GM12891 (cell line): Measurements from ENCODE around the gene STK16.
A peak's percentile ranks its signal among the peaks of the same experiment; 100 is the strongest.

ENCODE experiments used
- DNase-seq: peaks from one replicate; pipeline ENCODE4 v3.0.0; 2011; ENCODE audit warnings: low spot score; ENCODE audit not compliant: insufficient read length
- FAIRE-seq: peaks from 2 replicates; lab custom pipeline; 2011; peaks lifted over from hg19 to GRCh38; lab: Jason Lieb, UNC
- PAX5 ChIP-seq: IDR thresholded peaks from 2 replicates; pipeline ENCODE4 v1.6.1; 2011; ENCODE audit warnings: low read length, moderate library complexity, mild to moderate bottlenecking; ENCODE audit not compliant: insufficient read depth, severe bottlenecking
- POLR2A ChIP-seq: IDR thresholded peaks from 2 replicates; pipeline ENCODE4 v1.6.1; 2011; ENCODE audit warnings: low read depth, low read length, control low read depth
- POLR2AphosphoS5 ChIP-seq: IDR thresholded peaks from 2 replicates; pipeline ENCODE4 v1.6.1; 2011; ENCODE audit warnings: low read depth, low read length, control low read depth
- POU2F2 ChIP-seq: IDR thresholded peaks from 2 replicates; pipeline ENCODE4 v1.6.1; 2011; ENCODE audit warnings: low read depth, mild to moderate bottlenecking, control low read depth, low read length, moderate library complexity
- SPI1 ChIP-seq: IDR thresholded peaks from 2 replicates; pipeline ENCODE4 v1.6.1; 2011; ENCODE audit warnings: low read depth, low read length, control low read depth
- TAF1 ChIP-seq: IDR thresholded peaks from 2 replicates; pipeline ENCODE4 v1.6.1; 2011; ENCODE audit warnings: low read depth, low read length, control low read depth

Gene STK16

GRCh38 chr2:219298759-219299371 is 53.6 kb downstream of the STK16 start:
- DNase-seq (peak; percentile 90), FAIRE-seq (peak; percentile 94)
- TF ChIP-seq POLR2A = no peak
- TF ChIP-seq SPI1 = no peak
- no peak for TF ChIP-seq POLR2AphosphoS5
- TF ChIP-seq TAF1 = no peak
- TF ChIP-seq POU2F2 = no peak
- TF ChIP-seq PAX5 = no peak

- DNase-seq (no peak), FAIRE-seq (no peak)
- TF ChIP-seq POU2F2 = no peak
- TF ChIP-seq POLR2A = no peak
- no peak for TF ChIP-seq TAF1
- no peak for TF ChIP-seq POLR2AphosphoS5
- no peak for TF ChIP-seq SPI1
Observed at GRCh38 chr2:219299372-219299760, 54.1 kb downstream of the STK16 start.
